HUES48 (cell line): ENCODE data around the gene DHRS9.

ENCODE experiments used
- H3K27ac ChIP-seq: one replicate; pipeline ENCODE4 v1.7.0; 2013; ENCODE audit warnings: low read depth, low read length, inconsistent platforms
- H3K27me3 ChIP-seq: 2 replicates; pipeline ENCODE4 v1.6.1; 2013; ENCODE audit warnings: mild to moderate bottlenecking, low read length; ENCODE audit not compliant: control insufficient read depth, insufficient read depth
- H3K36me3 ChIP-seq: 2 replicates; pipeline ENCODE4 v1.6.1; 2013; ENCODE audit warnings: low read length; ENCODE audit not compliant: control insufficient read depth, insufficient read depth
- H3K4me1 ChIP-seq: 2 replicates; pipeline ENCODE4 v1.6.1; 2013; ENCODE audit warnings: mild to moderate bottlenecking, low read length; ENCODE audit not compliant: control insufficient read depth, insufficient read depth
- H3K4me3 ChIP-seq: 2 replicates; pipeline ENCODE4 v1.5.1; 2013; ENCODE audit warnings: mild to moderate bottlenecking, low read depth, low read length
- H3K9ac ChIP-seq: 2 replicates; pipeline ENCODE4 v1.6.1; 2013; ENCODE audit warnings: mild to moderate bottlenecking, low read depth, low read length, moderate library complexity
- H3K9me3 ChIP-seq: 2 replicates; pipeline ENCODE4 v1.6.1; 2013; ENCODE audit warnings: low read length; ENCODE audit not compliant: control insufficient read depth, insufficient read depth

The DHRS9 gene

DNA sequence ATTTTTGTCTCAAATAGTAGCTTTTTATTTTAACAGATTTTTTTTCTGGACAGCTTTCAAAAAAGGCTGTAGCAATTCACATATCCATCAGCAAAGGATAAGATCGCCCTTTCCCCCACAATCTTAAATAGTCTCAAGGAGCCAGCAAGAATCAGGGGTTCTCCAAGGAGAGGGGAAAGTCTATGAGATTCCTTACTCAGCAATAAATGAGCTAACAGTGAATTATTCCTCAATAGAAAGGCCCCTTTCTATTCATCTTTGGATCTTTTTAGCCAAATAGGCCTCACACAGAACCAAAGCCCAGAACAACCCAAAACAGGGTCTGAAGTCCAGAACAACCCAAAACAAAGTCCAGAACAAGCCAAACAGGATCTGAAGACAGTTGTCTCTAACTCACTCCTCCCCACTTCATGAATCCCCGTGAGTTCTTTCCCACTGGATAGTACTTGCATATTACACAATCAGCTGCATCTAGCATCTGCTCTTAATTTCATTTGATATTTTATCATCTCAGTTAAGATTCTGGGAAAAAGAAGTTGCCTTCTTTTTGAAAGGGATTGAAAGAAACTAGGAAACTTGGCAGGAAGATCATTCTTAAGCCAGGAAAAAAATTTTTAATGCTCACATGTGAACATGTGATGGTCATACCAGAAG, 3.4 kb upstream of the DHRS9 start:
- Histone ChIP-seq H3K4me1 (no peaks in the 10 kb centered on the region), H3K36me3 (no peaks in the 10 kb centered on the region), H3K27me3 (no peaks in the 10 kb centered on the region), H3K9ac (no peak overlapping the region), H3K9me3 (no peaks in the 10 kb centered on the region), H3K27ac (no peak overlapping the region), H3K4me3 (no peak overlapping the region)

- no peaks in the 10 kb centered on the region for H3K36me3 ChIP-seq
- no peak overlapping the region for H3K4me3 ChIP-seq
- no peak overlapping the region for H3K27ac ChIP-seq
- H3K9ac ChIP-seq = no peak overlapping the region
- H3K9me3 ChIP-seq = no peaks in the 10 kb centered on the region
- H3K4me1 ChIP-seq = no peaks in the 10 kb centered on the region
- no peaks in the 10 kb centered on the region for H3K27me3 ChIP-seq
Measured at GRCh38 chr2:169066897-169067296, 2.5 kb upstream of the DHRS9 start.

DNA sequence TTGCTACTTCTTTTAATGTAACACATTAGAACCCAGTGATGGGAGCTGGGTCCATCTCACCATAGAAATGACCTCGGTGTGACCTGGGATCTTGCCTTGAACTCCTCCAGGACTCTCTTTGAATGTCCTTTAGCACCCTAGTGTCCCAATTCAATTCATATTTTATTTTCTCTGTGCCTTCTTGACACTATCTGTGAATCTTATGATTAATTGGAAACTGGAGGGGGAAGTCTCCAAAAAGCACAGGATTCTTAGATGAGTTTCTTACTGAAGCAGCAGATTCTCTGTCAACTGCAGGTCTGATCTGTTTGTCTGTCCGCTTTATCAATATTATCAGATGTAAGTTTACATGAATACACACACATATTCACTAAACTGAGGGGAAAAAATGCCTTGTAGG, 470 bp downstream of the DHRS9 start:
- Histone ChIP-seq H3K36me3 (no peaks in the 10 kb centered on the region), H3K27ac (no peak overlapping the region), H3K9me3 (no peaks in the 10 kb centered on the region), H3K27me3 (no peaks in the 10 kb centered on the region), H3K4me3 (no peak overlapping the region), H3K4me1 (no peaks in the 10 kb centered on the region), H3K9ac (no peak overlapping the region)

DNA sequence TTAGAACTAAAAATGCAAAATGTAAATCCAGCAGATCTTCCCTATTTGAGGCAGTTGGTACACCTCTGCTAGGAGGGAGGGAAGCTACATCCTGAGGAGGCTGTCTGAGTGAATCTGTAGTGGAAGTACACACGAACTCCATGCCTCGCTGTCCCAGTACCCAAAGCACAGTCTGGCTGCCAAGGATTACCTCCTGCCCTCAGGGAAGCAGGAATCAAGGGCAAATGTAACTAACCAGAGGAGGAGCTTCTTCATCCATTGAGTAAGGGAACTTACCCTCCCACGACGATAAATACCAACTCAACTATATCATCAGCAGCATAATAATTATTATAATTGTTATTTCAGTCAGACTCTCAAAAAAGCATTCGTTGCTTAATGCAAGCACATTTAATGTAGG, 2.1 kb downstream of the DHRS9 start:
- no peaks in the 10 kb centered on the region for H3K4me1 ChIP-seq
- no peak overlapping the region for H3K9ac ChIP-seq
- H3K9me3 ChIP-seq = no peaks in the 10 kb centered on the region
- H3K27ac ChIP-seq = no peak overlapping the region
- no peaks in the 10 kb centered on the region for H3K36me3 ChIP-seq
- no peaks in the 10 kb centered on the region for H3K27me3 ChIP-seq
- no peak overlapping the region for H3K4me3 ChIP-seq

DNA sequence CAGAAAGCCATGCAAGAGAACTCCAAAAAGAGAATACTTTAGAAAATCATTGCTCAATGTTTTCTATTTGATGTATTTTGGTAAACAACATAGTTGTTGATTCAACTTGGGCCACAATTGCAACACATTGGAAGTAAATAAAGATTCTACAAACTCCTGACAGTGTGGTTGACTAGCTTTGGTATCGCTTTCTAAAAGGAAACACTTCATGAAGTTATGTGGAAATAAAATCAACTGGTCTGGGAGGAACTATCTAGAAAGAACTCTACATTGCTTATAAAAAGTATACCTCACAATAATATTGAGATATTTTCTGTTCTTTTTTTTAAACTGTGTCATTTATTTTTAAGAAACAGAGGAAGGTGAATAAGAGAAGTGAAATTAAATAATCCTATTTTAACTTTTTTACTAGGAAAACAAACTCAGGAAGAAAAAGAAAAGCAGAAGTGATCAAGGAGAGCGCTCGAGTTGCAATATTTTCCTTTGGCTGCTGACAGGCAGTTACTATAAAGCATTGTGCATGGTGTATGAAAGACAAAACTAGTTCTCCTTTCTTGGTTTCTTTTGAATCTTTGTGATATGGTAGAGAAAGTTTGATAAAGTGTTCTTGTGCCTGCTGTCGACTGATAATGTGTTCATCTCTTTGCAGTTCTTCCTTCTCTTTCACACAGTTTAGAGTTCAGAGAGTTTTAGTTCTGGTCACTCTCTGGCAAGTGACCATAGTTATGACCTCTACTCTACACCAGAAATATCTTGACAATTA, 3.0 kb downstream of the DHRS9 start:
- H3K27ac ChIP-seq = no peak overlapping the region
- no peaks in the 10 kb centered on the region for H3K27me3 ChIP-seq
- H3K4me1 ChIP-seq = no peaks in the 10 kb centered on the region
- H3K9ac ChIP-seq = no peak overlapping the region
- H3K36me3 ChIP-seq = no peaks in the 10 kb centered on the region
- no peaks in the 10 kb centered on the region for H3K9me3 ChIP-seq
- H3K4me3 ChIP-seq = no peak overlapping the region

GRCh38 chr2:169073211-169073962, 4.0 kb downstream of the DHRS9 start:
- no peak overlapping the region for H3K27ac ChIP-seq

DNA sequence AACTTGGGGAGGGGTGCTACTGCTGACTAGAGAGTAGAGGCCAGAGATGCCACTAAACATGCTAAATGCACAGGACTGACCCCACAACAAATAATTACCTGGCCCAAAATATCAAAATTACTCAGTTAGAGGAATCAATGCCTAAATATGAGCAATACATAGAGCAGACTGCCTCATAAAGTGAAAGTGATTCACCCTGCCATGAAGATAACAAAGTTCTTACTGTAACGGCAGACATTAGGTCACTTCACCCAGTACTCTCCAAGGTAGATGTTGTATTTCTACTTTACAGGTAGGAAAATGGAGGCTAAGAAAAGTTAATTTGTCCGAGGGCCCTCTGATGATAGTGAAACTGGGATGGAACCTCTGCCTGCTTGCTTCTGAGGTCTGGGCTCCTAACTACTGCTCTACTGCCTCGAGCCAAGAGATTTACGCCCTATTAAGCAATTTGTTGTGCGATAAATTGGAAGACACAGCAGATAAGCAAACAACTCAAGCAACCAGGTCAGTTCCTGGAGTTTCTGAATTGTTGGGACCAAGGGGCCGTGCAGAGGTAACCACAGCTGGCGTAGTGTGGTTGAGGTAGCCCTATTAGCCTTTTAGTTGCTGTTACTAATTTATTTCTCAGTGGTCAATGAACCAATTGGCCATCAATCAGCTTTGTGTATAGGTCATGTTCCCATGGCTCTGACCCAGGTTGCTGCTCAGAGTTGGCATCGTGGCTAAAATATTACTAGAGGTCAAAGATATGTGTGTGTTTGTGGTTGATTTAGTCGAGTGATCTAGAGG, 4.8 kb downstream of the DHRS9 start:
- Histone ChIP-seq H3K9me3 (no peaks in the 10 kb centered on the region), H3K4me1 (no peaks in the 10 kb centered on the region), H3K27ac (no peak overlapping the region), H3K9ac (no peak overlapping the region), H3K4me3 (no peak overlapping the region), H3K27me3 (no peaks in the 10 kb centered on the region), H3K36me3 (no peaks in the 10 kb centered on the region)

More at GRCh38 chr2:169073211-169073962, 4.0 kb downstream of the DHRS9 start:
- Histone ChIP-seq H3K4me1 (no peaks in the 10 kb centered on the region), H3K9me3 (no peaks in the 10 kb centered on the region), H3K36me3 (no peaks in the 10 kb centered on the region), H3K4me3 (no peak overlapping the region), H3K27me3 (no peaks in the 10 kb centered on the region), H3K9ac (no peak overlapping the region)

DNA sequence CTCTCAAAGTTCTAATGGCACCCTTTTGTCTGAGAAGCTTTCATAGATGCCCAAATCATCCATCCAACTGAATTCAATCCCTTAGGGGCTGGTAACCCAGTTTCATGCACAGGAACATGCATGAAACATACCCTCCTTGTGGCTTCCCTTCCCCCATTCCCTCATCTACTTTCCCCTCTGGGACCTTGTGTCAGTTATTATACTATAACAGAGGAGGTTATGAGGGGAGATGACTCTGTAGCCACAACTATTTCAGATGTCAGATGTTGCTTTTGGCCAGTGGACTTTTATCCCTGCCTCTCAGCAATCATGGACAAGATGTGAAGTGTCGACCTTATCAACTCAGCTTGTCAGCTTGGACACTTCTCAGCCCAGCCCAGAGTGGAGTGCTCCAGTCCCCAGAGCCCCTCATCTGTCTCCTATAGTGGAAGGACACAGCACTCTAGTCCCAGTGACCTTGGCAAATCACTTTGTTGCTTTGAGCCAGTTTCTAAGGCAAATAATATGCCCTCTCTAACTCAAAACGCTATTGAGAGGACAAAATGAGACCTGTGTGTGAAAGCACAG, 8.4 kb downstream of the DHRS9 start:
- Histone ChIP-seq H3K27me3 (no peaks in the 10 kb centered on the region), H3K4me3 (no peak overlapping the region), H3K36me3 (no peaks in the 10 kb centered on the region), H3K4me1 (no peaks in the 10 kb centered on the region), H3K9me3 (no peaks in the 10 kb centered on the region), H3K27ac (no peak overlapping the region), H3K9ac (no peak overlapping the region)

DNA sequence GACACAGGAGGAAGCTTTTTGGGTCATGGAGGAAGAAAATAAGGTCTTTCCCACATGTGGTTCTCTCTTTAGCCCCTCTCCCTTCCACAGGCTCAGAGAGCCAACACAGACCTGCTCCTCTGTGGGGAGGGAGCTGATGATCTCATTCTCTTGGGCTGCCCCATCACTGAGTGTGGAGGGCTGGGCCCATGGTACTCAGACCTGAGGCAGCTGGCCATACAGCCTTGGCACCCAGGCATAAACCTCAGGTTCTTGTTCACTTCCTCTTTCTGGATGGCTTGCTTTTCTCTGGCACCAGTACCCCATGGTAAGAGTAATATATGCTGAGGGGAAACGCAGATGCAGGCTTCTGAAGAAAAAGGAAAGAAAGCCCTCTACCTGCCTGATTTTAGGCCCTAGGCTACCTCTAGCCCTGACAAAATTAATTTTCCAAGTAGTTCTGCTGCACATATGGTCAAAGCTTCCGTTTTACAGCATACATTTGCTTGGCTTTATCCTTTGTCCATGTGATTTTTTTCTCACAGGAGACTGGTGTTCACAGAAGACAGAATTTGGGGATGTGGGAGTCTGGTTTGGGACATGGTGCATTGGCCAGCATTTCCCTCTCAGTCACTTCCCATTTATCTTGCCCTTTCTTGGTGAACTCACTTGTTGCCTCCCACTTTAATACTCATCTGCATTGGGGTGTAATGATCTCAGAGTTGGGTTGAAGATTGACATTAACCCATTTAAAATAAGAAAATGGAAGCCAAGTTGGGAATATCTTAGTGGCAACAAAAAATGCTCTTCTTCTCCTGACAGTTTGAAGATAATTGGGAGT, 11.1 kb downstream of the DHRS9 start:
- no peaks in the 10 kb centered on the region for H3K27me3 ChIP-seq
- H3K9ac ChIP-seq = no peak overlapping the region
- H3K9me3 ChIP-seq = no peaks in the 10 kb centered on the region
- no peak overlapping the region for H3K27ac ChIP-seq
- H3K4me3 ChIP-seq = no peak overlapping the region
- H3K36me3 ChIP-seq = no peaks in the 10 kb centered on the region
- no peaks in the 10 kb centered on the region for H3K4me1 ChIP-seq

GRCh38 chr2:169081551-169081950, 12.2 kb downstream of the DHRS9 start:
- Histone ChIP-seq H3K4me3 (no peak overlapping the region), H3K4me1 (no peaks in the 10 kb centered on the region), H3K27ac (no peak overlapping the region), H3K36me3 (no peaks in the 10 kb centered on the region), H3K27me3 (no peaks in the 10 kb centered on the region), H3K9me3 (no peaks in the 10 kb centered on the region), H3K9ac (no peak overlapping the region)
